OCI-LY3 (cell line): ENCODE data around the gene ARHGAP6.

Experiments
- H2AFZ ChIP-seq: fragments of 200-600, 300-600 bp; shearing (Covaris generic); 2 replicates; pipeline ENCODE4 v1.6.0; 2014; ENCODE audit warnings: antibody characterized with exemption, low read depth, low read length
- H3K27ac ChIP-seq: fragments of 200-600, 300-600 bp; sonication (generic); 2 replicates; pipeline ENCODE4 v1.5.1; 2014; ENCODE audit warnings: mild to moderate bottlenecking, low read length, moderate library complexity, mixed read lengths
- H3K27me3 ChIP-seq: fragments of 200-600, 300-600 bp; sonication (generic); 2 replicates; pipeline ENCODE4 v1.6.1; 2014; ENCODE audit warnings: low read depth, low read length, mixed read lengths
- H3K36me3 ChIP-seq: fragments of 200-600, 300-600 bp; sonication (generic); replicated peaks from 2 replicates; pipeline ENCODE3; 2014; ENCODE audit warnings: low read depth, low read length, mixed read lengths
- H3K4me1 ChIP-seq: fragments of 300-600, 200-600 bp; sonication (generic); 2 replicates; pipeline ENCODE4 v1.6.1; 2014; ENCODE audit warnings: low read length, mixed read lengths
- H3K4me2 ChIP-seq: fragments of 200-600, 300-600 bp; sonication (generic); 2 replicates; pipeline ENCODE4 v1.6.1; 2014; ENCODE audit warnings: low read length, mixed read lengths
- H3K4me3 ChIP-seq: fragments of 300-600, 200-600 bp; sonication (generic); 2 replicates; pipeline ENCODE4 v1.5.1; 2014; ENCODE audit warnings: antibody characterized with exemption, mild to moderate bottlenecking, low read length, moderate library complexity
- H3K79me2 ChIP-seq: fragments of 300-600, 200-600 bp; shearing (Covaris generic); 2 replicates; pipeline ENCODE4 v1.6.1; 2014; ENCODE audit warnings: mild to moderate bottlenecking, low read length, mixed read lengths
- H3K9ac ChIP-seq: fragments of 300-600, 200-600 bp; shearing (Covaris generic); 2 replicates; pipeline ENCODE4 v1.6.0; 2014; ENCODE audit warnings: mild to moderate bottlenecking, low read length, moderate library complexity
- H3K9me3 ChIP-seq: fragments of 200-600, 300-600 bp; shearing (Covaris generic); 2 replicates; pipeline ENCODE4 v1.6.1; 2014; ENCODE audit warnings: low read length, mixed read lengths; ENCODE audit not compliant: insufficient read depth
- H4K20me1 ChIP-seq: fragments of 200-600, 300-600 bp; sonication (generic); 2 replicates; pipeline ENCODE4 v1.6.1; 2016; ENCODE audit warnings: low read length, mixed read lengths; ENCODE audit not compliant: insufficient read depth
- CTCF ChIP-seq: fragments of 200-600, 300-600 bp; sonication (generic); IDR thresholded peaks from 2 replicates; pipeline ENCODE4 v1.5.1; 2014; ENCODE audit warnings: antibody characterized with exemption, low read length, low read depth
- EZH2phosphoT487 ChIP-seq: fragments of 200-600 bp; shearing (Covaris generic); IDR thresholded peaks from 2 replicates; pipeline ENCODE4 v1.6.1; 2018; ENCODE audit warnings: antibody characterized with exemption, mixed run types, low read depth

ARHGAP6 gene

GRCh38 chrX:11352296-11352741, 313.4 kb downstream of the ARHGAP6 start:
- Histone ChIP-seq H3K27ac (no peak overlapping the region), H3K9me3 (no peaks in the 10 kb centered on the region), H2AFZ (no peak overlapping the region), H4K20me1 (no peaks in the 10 kb centered on the region), H3K79me2 (no peaks in the 10 kb centered on the region), H3K9ac (no peak overlapping the region), H3K4me3 (no peak overlapping the region), H3K36me3 (no peaks in the 10 kb centered on the region), H3K4me1 (no peaks in the 10 kb centered on the region), H3K4me2 (no peak overlapping the region), H3K27me3 (no peaks in the 10 kb centered on the region)
- no peak for TF ChIP-seq CTCF
- TF ChIP-seq EZH2phosphoT487, result no peak

GRCh38 chrX:11351375-11352295, 314.1 kb downstream of the ARHGAP6 start:
- H4K20me1 ChIP-seq, result no peaks in the 10 kb centered on the region
- H3K27ac ChIP-seq, result no peak overlapping the region
- no peak overlapping the region for H3K4me3 ChIP-seq
- H3K9ac ChIP-seq, result no peak overlapping the region
- no peaks in the 10 kb centered on the region for H3K79me2 ChIP-seq
- H3K36me3 ChIP-seq, result no peaks in the 10 kb centered on the region
- no peaks in the 10 kb centered on the region for H3K27me3 ChIP-seq
- TF ChIP-seq CTCF (no peak), EZH2phosphoT487 (no peak)
- H3K4me2 ChIP-seq, result no peak overlapping the region
- no peak overlapping the region for H2AFZ ChIP-seq
- no peaks in the 10 kb centered on the region for H3K9me3 ChIP-seq
- no peaks in the 10 kb centered on the region for H3K4me1 ChIP-seq

GRCh38 chrX:11349661-11350337, 315.9 kb downstream of the ARHGAP6 start:
- H3K79me2 ChIP-seq, result no peaks in the 10 kb centered on the region
- H2AFZ ChIP-seq, result no peak overlapping the region
- no peaks in the 10 kb centered on the region for H3K9me3 ChIP-seq
- H3K4me3 ChIP-seq, result no peak overlapping the region
- no peaks in the 10 kb centered on the region for H3K36me3 ChIP-seq
- H3K9ac ChIP-seq, result no peak overlapping the region
- H3K4me1 ChIP-seq, result no peaks in the 10 kb centered on the region
- no peak overlapping the region for H3K27ac ChIP-seq
- no peak overlapping the region for H3K4me2 ChIP-seq
- H4K20me1 ChIP-seq, result no peaks in the 10 kb centered on the region
- no peak for TF ChIP-seq EZH2phosphoT487
- TF ChIP-seq CTCF, result no peak
- H3K27me3 ChIP-seq, result no peaks in the 10 kb centered on the region

- Histone ChIP-seq H3K4me2 (no peak overlapping the region), H3K79me2 (no peaks in the 10 kb centered on the region), H3K27ac (no peak overlapping the region), H3K9ac (no peak overlapping the region), H3K9me3 (no peaks in the 10 kb centered on the region), H3K27me3 (no peaks in the 10 kb centered on the region), H3K36me3 (no peaks in the 10 kb centered on the region), H3K4me3 (no peak overlapping the region), H2AFZ (no peak overlapping the region), H4K20me1 (no peaks in the 10 kb centered on the region), H3K4me1 (no peaks in the 10 kb centered on the region)
- no peak for TF ChIP-seq EZH2phosphoT487
- TF ChIP-seq CTCF, result no peak
Observed at GRCh38 chrX:11349020-11349419, 316.7 kb downstream of the ARHGAP6 start.
